Measurements from ENCODE around the gene PXYLP1. TPM values are rescaled to one million over a fixed set of nuclear protein-coding genes. Genes with fewer than 3 reads are reported as not detected.

Gene PXYLP1
- total RNA-seq, 4 donors from 2014 or later = 18.5 to 29.7 (median 26.4) TPM

- TF ChIP-seq POLR2A (IDR thresholded peaks at IDR 0.05) = no peak
- TF ChIP-seq, protein P1, sequence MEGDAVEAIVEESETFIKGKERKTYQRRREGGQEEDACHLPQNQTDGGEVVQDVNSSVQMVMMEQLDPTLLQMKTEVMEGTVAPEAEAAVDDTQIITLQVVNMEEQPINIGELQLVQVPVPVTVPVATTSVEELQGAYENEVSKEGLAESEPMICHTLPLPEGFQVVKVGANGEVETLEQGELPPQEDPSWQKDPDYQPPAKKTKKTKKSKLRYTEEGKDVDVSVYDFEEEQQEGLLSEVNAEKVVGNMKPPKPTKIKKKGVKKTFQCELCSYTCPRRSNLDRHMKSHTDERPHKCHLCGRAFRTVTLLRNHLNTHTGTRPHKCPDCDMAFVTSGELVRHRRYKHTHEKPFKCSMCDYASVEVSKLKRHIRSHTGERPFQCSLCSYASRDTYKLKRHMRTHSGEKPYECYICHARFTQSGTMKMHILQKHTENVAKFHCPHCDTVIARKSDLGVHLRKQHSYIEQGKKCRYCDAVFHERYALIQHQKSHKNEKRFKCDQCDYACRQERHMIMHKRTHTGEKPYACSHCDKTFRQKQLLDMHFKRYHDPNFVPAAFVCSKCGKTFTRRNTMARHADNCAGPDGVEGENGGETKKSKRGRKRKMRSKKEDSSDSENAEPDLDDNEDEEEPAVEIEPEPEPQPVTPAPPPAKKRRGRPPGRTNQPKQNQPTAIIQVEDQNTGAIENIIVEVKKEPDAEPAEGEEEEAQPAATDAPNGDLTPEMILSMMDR (IDR thresholded peaks at IDR 0.05) = no peak
- peak; percentile 27 to 50 for DNase-seq
- no peaks in the 10 kb centered on the region for H3K9me3 ChIP-seq
- no peaks in the 10 kb centered on the region for H3K36me3 ChIP-seq
- H3K4me1 ChIP-seq = no peaks in the 10 kb centered on the region
- H3K27me3 ChIP-seq = no peaks in the 10 kb centered on the region
- no peak overlapping the region for H3K27ac ChIP-seq
- no peak overlapping the region for H3K4me3 ChIP-seq
- intact Hi-C loops (cut with DNase I; ENCODE audit: low total_unique reads) = no loop called here
Measured at GRCh38 chr3:141331377-141332318, 100.0 kb downstream of the PXYLP1 start.

- H3K9me3 ChIP-seq = no peaks in the 10 kb centered on the region
- DNase-seq = no peak
- no peaks in the 10 kb centered on the region for H3K27me3 ChIP-seq
- no peaks in the 10 kb centered on the region for H3K4me1 ChIP-seq
- no peaks in the 10 kb centered on the region for H3K36me3 ChIP-seq
- TF ChIP-seq, protein P1 (IDR thresholded peaks at IDR 0.05) = no peak
- TF ChIP-seq POLR2A (IDR thresholded peaks at IDR 0.05) = no peak
- H3K4me3 ChIP-seq = no peak overlapping the region
- no peak overlapping the region for H3K27ac ChIP-seq
- intact Hi-C loops (cut with DNase I; ENCODE audit: low total_unique reads) = no loop called here
Measured at GRCh38 chr3:141332416-141332815, 100.8 kb downstream of the PXYLP1 start.

GRCh38 chr3:141333836-141334626 is 102.4 kb downstream of the PXYLP1 start:
- Histone ChIP-seq H3K36me3 (no peaks in the 10 kb centered on the region), H3K27ac (no peak overlapping the region), H3K9me3 (no peaks in the 10 kb centered on the region), H3K4me1 (no peaks in the 10 kb centered on the region), H3K4me3 (no peak overlapping the region), H3K27me3 (no peaks in the 10 kb centered on the region)
- no peak for TF ChIP-seq POLR2A (IDR thresholded peaks at IDR 0.05)
- TF ChIP-seq, protein P1 (IDR thresholded peaks at IDR 0.05) = no peak
- DNase-seq = no peak
- intact Hi-C loops (cut with DNase I; ENCODE audit: low total_unique reads) = no loop called here

DNA sequence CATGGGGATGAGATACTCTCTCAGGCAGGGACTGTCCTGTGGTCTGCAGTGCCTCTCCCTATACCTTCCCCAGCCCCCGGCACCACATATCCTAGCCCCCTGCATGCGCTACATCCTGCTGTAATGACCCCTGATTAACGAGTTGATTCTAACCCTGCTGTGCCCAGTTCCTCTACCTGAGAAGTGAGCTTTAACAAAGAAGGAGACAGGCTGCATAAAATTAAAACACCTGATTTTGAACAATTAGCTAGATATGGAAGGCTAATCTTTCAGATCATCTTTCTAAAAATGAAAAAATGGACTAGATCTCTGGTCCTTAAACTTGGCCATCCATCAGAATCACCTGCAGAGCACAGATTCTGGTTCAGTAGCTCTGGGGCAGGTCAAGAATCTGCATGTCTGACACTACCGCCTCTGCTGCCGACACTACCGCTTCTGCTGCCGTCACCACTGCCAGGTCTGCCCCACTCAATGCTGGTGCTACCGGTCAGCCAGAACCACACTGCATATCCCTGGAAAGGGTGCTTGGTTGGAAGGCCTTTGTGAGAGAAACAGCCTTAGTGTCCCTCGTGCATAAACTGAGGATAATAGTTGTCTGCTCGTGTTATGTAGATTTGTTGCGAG is 103.1 kb downstream of the PXYLP1 start:
- intact Hi-C loops (cut with DNase I; ENCODE audit: low total_unique reads) = no loop called here
- no peak for TF ChIP-seq POLR2A (IDR thresholded peaks at IDR 0.05)
- TF ChIP-seq, protein P1 (IDR thresholded peaks at IDR 0.05) = no peak
- H3K27me3 ChIP-seq = no peaks in the 10 kb centered on the region
- no peaks in the 10 kb centered on the region for H3K4me1 ChIP-seq
- no peaks in the 10 kb centered on the region for H3K9me3 ChIP-seq
- no peak overlapping the region for H3K27ac ChIP-seq
- H3K4me3 ChIP-seq = no peak overlapping the region
- DNase-seq = no peak
- no peaks in the 10 kb centered on the region for H3K36me3 ChIP-seq

All from uterus (tissue), 4 donors.